ENCODE measurements around the gene ABLIM1.

The ABLIM1 gene

DNA sequence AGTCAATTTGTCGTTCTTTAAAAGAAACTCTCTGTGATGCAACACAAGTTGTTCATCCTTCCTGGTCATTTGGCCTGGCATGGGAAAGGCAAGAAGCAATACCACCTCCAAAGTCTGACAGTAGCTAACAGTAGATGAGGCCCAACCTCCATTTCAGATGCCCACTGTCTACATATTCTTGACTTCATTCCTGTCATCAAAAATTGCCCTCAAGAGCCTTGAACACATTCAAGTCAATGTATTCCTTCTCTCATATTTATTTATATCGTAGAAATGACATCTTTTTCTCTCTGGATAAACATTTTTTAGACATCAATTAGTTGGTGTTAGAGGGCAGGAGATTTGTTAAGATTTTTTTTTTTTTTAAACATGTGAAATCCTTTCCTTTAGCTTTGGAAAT is 33.7 kb downstream of the ABLIM1 start:
- TF ChIP-seq CTCF (IDR thresholded peaks at IDR 0.05; ENCODE audit: low read depth, low read length, missing control alignments): no peak
- DNase-seq (ENCODE audit: low read depth): no peak
- H3K4me3 ChIP-seq (ENCODE audit: low read depth, low read length): no peak overlapping the region

GRCh38 chr10:114623661-114624294 is 34.3 kb downstream of the ABLIM1 start:
- no peak for DNase-seq (ENCODE audit: low read depth)
- no peak overlapping the region for H3K4me3 ChIP-seq (ENCODE audit: low read depth, low read length)
- no peak for TF ChIP-seq CTCF (IDR thresholded peaks at IDR 0.05; ENCODE audit: low read depth, low read length, missing control alignments)

GRCh38 chr10:114623155-114623554 is 34.9 kb downstream of the ABLIM1 start:
- no peak for DNase-seq (ENCODE audit: low read depth)
- H3K4me3 ChIP-seq (ENCODE audit: low read depth, low read length): no peak overlapping the region
- TF ChIP-seq CTCF (IDR thresholded peaks at IDR 0.05; ENCODE audit: low read depth, low read length, missing control alignments): no peak

GRCh38 chr10:114618722-114619121 is 39.4 kb downstream of the ABLIM1 start:
- H3K4me3 ChIP-seq (ENCODE audit: low read depth, low read length): no peak overlapping the region
- no peak for TF ChIP-seq CTCF (IDR thresholded peaks at IDR 0.05; ENCODE audit: low read depth, low read length, missing control alignments)
- DNase-seq (ENCODE audit: low read depth): no peak

GRCh38 chr10:114616516-114616915 is 41.6 kb downstream of the ABLIM1 start:
- no peak for DNase-seq (ENCODE audit: low read depth)
- no peak overlapping the region for H3K4me3 ChIP-seq (ENCODE audit: low read depth, low read length)
- TF ChIP-seq CTCF (IDR thresholded peaks at IDR 0.05; ENCODE audit: low read depth, low read length, missing control alignments): no peak

DNA sequence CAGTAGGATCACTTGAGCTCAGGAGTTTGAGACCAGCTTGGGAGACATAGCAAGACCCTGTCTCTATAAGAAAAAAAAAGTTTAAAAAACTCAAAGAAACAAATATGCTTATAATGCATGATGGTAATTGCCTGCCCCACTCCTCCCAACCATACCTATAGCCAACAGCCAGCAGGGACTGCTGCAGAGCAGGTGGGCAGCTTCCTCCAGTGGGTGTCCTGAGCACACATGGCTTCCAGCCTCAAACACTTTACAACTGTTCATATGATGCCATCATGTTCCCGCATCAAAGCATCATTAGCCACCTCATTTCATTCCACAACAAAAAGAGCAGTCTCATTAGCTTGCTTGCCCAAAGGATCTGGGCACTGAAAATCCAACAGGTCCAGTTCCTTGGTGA is 42.0 kb downstream of the ABLIM1 start:
- no peak overlapping the region for H3K4me3 ChIP-seq (ENCODE audit: low read depth, low read length)
- no peak for DNase-seq (ENCODE audit: low read depth)
- no peak for TF ChIP-seq CTCF (IDR thresholded peaks at IDR 0.05; ENCODE audit: low read depth, low read length, missing control alignments)

DNA sequence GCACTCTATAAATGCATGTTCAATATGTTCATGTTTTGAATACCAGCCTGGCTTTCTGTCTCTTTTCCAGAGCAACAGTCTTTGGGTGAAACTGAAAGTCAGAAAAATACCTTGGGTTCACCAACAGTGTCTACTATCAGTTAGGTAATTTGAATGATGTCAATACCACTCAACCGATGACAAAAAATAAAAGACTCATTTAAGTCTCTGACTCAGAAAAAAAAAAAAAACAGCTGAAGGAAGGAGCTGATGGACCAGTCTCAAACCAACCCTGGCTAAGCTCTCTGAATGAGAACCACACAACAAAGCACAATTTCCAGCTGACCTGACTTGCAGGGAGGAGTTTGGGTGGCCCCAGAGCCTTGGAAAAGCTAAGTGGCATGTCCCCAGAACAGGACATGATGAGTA is 42.5 kb downstream of the ABLIM1 start:
- TF ChIP-seq CTCF (IDR thresholded peaks at IDR 0.05; ENCODE audit: low read depth, low read length, missing control alignments): no peak
- H3K4me3 ChIP-seq (ENCODE audit: low read depth, low read length): no peak overlapping the region
- DNase-seq (ENCODE audit: low read depth): no peak
